GM15510 (cell line): ENCODE results near the gene SLC39A7.

Source experiments
- POLR2A ChIP-seq: IDR thresholded peaks from 3 replicates; pipeline ENCODE4 v1.6.1; 2011; ENCODE audit warnings: borderline replicate concordance; ENCODE audit not compliant: insufficient read length; ENCODE audit errors: extremely low read depth

SLC39A7 gene, protein sequence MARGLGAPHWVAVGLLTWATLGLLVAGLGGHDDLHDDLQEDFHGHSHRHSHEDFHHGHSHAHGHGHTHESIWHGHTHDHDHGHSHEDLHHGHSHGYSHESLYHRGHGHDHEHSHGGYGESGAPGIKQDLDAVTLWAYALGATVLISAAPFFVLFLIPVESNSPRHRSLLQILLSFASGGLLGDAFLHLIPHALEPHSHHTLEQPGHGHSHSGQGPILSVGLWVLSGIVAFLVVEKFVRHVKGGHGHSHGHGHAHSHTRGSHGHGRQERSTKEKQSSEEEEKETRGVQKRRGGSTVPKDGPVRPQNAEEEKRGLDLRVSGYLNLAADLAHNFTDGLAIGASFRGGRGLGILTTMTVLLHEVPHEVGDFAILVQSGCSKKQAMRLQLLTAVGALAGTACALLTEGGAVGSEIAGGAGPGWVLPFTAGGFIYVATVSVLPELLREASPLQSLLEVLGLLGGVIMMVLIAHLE

DNA sequence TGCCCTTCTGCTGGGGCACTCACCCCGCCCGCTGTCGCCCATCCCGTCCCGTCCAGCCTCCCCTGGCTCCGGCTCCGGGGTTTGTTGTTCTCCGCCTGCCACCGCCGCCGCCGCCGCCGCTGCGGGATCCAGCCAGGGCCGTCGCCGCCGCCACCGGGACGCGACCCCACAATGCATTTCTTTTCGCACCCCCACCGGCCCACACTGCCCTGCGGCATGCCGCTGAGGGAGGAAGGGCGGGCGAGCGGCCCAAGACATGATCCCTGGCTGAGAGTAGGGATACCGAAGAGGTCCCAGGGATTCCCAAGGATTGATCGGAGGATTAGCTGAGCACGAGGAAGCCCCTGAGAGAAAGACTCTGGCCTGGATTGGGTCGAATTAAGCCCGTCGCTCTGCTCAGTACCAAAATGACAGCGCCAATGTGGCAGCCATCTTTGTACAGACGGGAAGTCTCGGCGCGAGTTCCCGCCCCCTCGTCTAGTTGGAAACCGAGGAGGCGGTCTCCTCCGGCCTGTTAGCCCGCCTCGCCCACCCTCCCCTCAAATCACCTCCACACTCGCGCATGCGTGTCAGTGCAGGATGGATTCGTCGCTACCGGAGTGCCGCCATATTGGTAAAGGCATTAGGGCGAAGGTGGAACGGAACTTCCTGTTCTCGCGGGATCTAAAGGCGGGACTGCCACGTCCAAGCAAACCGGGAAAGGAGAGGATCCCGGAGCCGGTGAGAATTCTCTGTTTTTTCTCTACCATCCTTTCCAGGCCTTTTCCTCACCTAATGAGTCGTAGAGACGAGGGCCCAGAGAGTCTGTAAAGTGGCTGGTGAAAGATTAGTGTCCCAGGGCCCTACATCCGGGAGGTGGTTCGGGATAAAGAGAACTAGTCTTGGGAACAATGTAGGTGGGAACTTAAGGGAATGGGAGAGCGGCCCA lies at the start of gene SLC39A7, which contains the start of gene RXRB:
SLC39A7 (plus strand) TSS at position 649 of the 928 bp plus-strand sequence. CDS start 379 bp downstream, outside the sequence.
RXRB (minus strand) TSS at position 447 of the 928 bp plus-strand sequence; CDS start at position 258, 189 bp downstream.
- peak; percentile 77 for TF ChIP-seq POLR2A

DNA sequence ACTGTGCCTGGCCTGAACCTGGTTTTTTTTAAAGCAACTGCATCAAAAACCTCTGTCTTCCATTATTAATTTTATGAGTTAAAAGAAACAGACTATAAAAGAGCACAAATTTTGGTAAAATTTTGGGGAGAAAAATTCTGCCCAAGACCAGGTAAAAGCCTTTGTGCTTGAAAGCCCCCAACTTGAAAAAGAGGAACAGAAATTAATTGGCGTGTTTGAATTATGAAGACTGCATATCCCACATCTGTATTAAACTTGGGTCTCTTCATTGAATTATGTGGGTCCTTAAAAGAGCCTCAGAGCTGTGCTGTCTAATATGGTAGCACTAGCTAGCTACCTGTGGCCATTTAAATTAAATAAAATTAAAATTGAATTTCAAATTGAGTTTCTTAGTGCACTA lies 49.6 kb upstream of the SLC39A7 start:
- no peak for TF ChIP-seq POLR2A

DNA sequence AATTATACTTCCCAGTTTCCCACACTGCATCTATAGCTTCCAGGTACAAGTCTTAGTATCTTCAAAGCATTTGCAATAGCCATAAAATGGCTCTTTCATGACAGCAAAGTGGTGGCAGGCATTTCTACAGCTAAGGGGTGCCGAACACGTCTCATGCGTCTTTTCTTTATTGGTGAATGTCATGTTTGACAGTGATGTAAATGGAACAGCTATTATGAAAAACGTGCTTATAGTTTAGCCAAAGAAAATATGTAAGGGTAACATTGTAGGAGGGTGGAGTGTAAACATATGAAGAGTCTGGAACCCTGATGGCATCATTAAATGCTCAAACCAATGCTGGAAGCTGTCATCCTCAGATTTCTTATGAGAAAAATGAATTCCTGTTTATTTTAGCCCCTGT lies 46.3 kb upstream of the SLC39A7 start:
- no peak for TF ChIP-seq POLR2A

DNA sequence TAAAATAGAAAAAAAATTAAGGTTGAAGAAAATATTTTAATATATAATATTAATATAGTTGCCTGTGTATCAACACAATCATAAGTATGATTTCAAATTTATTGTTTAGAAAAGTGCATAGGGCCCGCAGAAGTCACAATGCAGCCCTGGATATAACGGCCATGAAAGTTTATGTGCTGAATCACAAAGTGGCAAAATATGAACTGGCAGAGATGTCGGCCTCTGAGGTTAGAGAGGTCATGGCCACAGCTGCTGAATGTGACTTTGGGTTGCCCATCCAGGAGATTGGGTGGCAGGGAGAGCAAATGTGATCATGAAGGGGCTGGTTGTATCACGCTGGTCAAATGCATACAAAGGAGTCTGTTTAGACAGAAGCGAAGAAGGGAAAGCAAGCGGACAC lies 44.1 kb upstream of the SLC39A7 start:
- no peak for TF ChIP-seq POLR2A

DNA sequence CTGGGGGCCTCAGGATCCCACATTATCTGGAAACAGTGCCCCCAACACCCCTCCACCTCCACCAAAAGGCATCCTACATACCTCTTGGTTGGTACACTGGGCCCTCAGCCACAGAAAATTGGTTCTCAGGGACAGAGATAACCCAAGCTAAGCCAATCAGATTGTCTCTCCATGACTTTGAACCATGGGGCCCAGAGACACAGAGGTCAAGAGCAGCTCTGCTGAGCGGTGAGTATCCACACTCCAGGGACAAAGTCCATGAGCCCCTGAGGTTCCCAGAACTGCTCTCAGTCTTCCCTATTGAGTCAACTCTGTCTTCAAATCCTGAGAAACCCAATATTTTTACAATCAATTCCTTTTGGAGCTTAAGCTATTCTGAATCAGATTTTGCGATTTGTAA lies 43.7 kb upstream of the SLC39A7 start:
- no peak for TF ChIP-seq POLR2A

DNA sequence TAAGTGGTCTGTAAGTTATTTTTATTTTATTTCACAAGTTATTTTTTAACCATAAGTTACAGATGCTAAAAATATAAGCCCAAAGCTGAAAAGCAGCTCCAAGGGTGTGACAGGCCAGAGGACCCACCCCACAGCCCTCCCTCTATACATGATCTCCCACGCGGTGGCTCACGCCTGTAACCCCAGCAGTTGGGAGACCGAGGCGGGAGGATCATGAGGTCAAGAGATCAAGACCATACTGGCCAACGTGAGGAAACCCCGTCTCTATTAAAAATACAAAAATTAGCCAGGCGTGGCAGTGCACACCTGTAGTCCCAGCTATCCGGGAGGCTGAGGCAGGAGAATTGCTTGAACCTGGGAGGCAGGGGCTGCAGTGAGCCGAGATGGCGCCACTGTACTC lies 40.6 kb upstream of the SLC39A7 start:
- no peak for TF ChIP-seq POLR2A

DNA sequence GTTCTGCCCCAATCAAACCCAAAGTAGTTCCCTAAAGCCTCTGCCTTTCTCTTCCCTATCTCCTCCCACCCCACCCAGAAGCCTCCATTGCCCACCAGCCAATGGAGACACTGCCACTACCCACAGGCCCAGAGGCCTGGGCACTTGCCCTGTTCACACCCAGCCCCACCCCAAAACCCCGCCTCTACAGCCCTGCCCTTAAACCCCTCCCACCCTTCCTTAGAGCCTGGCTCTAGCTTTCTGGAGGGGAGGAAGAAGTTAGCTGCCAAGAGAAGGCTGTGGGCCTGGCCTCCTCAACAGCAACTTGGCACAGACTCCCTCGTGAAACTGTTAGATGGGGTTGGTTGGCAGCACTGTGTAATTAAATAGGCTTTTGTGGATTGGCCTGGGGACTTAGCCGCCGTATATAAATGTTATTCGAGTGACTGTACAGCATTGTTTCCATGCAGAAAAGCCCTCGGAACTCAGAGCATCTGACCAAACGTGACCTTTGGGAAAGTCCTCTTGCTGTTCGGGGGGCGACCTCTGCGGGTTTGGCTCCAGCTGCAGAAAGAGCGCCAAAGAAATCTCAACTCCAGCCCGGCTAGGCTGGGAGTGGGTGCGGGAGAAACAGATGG lies 39.8 kb upstream of the SLC39A7 start:
- TF ChIP-seq POLR2A, result no peak

DNA sequence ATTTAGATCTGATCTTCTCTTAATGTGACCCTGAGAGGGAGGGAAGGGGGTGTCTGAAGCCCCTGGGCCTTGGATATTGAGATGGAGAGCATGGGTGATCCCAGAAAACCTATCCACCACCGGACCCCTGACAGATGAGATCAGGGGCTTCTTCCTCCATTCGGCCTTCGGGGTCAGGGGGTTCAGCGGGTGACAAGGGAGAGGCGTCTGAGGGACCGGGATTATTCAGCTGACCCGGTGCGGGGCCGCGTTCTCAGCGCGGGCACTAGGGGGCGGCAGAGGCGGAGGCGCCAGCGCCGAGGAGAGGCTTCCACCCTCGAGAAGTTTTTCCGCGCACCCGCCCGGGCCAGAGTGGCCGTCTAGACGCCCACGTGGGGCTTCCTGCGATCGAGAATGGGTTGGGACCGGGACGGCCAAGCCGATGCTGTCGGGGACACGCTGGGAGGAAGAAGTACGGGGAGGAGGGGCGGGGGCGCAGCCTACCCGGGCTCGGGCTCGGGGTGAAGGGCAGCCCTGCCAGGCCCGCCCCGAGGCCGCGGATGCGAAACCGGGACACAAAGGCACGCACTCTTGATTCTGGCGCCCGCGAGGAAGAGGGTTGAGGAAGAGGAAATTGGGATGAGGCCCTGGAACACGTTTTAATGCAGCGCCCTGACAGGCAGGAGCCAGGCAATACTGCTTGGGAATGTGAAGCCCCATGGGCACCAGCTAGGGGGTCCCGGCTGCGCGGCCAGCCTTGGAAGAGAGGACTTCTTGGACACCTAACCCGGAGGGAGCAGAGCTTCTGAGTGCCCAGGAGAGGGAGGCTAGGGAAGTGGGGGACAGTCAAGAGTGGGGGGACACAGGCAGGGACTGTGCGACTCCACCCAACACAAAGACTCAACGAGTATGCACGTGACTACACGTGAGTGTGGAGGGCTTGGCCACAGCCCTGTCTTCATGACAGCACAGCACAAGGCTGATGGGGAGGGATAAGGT lies 39.0 kb upstream of the SLC39A7 start:
- no peak for TF ChIP-seq POLR2A

DNA sequence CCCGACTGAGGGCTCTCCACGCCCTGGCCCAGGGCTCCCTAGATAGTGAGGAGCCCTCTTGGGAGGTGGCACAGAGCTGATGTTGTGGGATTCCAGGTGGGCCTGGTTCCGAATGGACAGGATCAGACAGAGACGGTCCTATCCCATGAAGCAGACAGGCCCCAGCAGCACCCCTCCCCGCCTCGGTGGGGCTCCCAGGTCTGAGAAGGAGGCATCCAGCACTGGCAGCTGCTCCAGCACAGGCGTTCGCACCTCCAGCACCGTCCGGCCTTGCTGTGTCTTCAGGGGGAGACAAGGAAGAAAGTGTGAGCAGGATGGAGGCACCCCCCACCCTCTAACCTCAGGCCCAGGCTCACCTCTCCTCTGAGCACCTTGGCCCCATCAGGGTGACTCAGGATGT lies 37.1 kb upstream of the SLC39A7 start:
- no peak for TF ChIP-seq POLR2A

DNA sequence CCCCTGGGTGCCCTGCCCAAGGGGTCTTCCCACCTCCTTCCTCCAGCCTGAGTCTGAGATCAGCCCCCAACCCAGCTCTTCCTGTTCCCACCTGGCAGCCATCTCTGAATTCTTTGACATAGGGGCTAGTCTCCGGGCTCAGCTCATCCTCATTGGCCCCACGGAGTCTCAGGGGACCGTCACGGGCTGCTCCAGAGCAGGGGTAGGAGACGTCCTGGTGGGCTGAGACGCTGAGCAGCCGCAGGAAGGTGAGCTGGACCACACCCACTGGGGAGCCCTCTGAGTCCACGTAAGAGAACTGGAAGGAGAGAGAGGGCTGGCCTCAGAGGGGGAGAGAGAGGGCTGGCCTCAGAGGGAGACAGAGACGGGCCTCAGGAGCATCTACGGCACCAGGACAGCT lies 36.5 kb upstream of the SLC39A7 start:
- TF ChIP-seq POLR2A, result no peak

DNA sequence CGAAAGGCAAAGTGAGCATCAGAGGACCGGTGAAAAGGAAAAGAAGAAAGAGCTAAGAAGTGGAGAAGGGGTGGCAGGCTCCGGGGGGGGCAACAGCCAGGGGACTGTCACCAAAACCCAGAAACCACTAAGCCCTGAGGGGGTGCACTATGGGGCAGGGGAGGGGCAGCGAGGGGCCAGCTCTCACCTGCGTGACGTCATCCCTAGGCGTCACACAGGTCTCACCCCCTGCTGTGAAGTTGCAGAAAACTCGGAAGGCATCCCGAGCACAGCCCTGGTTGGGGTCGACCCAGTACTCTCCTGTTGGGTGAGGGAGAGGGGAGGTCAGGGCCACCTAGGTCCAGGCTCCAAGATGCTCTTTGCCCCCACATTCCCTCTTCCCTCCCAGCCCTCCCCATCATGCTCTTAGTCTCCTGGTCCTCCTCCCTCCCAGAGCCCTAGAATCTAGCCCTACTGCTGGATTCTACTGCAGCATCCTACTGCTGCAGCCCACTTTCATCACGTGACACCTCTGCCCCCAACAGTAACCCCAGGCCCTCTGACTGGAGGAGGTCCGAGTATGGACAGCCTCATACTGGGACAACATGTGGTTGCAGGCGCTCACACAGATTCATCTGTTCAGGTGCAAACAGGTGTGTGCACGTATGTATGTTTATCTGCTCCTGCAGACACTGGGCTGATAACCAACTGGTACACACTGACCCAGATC lies 35.8 kb upstream of the SLC39A7 start:
- no peak for TF ChIP-seq POLR2A

DNA sequence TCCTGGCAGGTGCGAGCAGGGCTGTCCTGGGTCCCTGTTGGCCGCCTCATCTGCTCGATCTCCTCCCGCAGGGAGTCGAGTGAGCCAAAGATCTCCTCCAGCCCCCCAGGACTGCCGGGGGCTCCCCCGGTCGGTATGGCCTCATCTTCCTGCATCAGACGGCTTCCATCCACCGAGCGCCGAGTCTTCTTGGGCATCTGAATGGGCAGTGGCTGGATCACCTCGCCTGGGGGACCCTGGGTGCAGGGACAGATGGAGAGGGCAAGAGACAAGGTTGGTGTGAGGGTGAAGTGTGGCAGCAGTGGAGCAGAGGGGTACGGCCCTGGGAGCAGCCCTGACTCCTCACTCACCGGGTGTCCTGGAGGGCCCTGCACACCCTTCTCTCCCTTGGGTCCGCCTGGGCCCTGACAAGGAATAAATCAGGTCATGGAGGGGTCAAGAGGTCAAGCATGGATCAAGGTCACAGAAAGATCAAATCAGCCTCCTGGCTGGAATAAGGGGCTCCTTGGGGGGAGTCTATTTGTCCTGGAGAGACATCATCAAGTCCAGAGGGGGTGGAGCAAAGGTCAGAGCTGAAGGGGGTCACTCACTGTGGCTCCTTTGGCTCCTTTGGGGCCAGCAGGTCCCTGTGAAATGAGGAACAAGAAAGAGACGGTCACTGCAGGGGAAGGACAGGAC lies 34.9 kb upstream of the SLC39A7 start:
- TF ChIP-seq POLR2A, result no peak

DNA sequence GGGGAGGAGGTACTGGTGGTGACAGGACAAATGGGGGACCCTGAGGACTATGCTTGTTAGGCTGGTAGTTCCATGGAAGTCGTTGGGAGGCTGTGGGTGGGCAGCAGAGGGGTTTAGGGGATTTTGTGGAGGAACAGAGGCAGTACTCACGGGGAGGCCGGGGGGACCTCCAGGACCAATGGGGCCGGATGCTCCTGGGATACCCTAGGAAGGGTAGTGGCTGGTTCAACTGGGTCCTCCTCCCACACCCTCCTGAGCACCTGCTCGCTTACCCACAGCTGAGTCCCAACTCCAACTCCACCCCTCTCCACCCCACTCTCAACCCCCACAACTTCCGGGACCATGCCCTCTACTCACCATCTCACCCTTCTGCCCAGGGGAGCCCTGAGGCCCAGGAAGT lies 34.3 kb upstream of the SLC39A7 start:
- TF ChIP-seq POLR2A, result no peak
